Vagina (tissue), 2 donors: ENCODE measurements around the gene MTARC2. TPM values are rescaled to one million over a fixed set of nuclear protein-coding genes. Genes with fewer than 3 reads are reported as not detected.

Experiments used
- DNase-seq, 2 donors: peaks; one replicate each; pipeline ENCODE4 v3.0.0-alpha.2; 2017; ENCODE audit errors: extremely low spot score in 2 of 2
- H3K27ac ChIP-seq: fragments of 200-600 bp; sonication (generic); one replicate; pipeline ENCODE4 v1.5.1; 2019
- H3K27me3 ChIP-seq: fragments of 200-600 bp; sonication (generic); one replicate; pipeline ENCODE4 v1.5.1; 2019
- H3K36me3 ChIP-seq, 2 donors: fragments of 200-600 bp; sonication (generic); one replicate each; pipeline ENCODE4 v1.5.1; 2017 to 2019
- H3K4me1 ChIP-seq: fragments of 200-600 bp; sonication (generic); one replicate; pipeline ENCODE4 v1.5.1; 2019
- H3K4me3 ChIP-seq, 2 donors: fragments of 200-600 bp; sonication (generic); 1 replicate in 1 of 2; 2 replicates in 1 of 2; pipeline ENCODE4 v1.5.1; 2016 to 2019
- H3K9me3 ChIP-seq: fragments of 200-600 bp; sonication (generic); one replicate; pipeline ENCODE4 v1.5.1; 2019
- POLR2A ChIP-seq, 2 donors: fragments of 450-650 bp; IDR thresholded peaks; one replicate each; pipeline ENCODE4 v1.6.1; 2017; ENCODE audit warnings: antibody characterized with exemption in 2 of 2, mild to moderate bottlenecking in 2 of 2, moderate library complexity in 2 of 2
- POLR2AphosphoS5 ChIP-seq, 2 donors: sonication (generic); formaldehyde crosslinking; IDR thresholded peaks; one replicate each; pipeline ENCODE4 v1.9.0; 2017; ENCODE audit warnings: antibody characterized with exemption in 2 of 2, mild to moderate bottlenecking in 2 of 2, low read depth in 1 of 2; ENCODE audit not compliant: insufficient read depth in 1 of 2
- intact Hi-C: fragments of 100-400 bp; cut with DNase I; formaldehyde crosslinking; loops from one replicate; pipeline ENCODE4 v1.15.1; 2023
- total RNA-seq: library from RNA; depleted of rRNA; stranded (reverse); fragments of >200 nt; gene quantifications from one replicate; pipeline ENCODE4 v1.2.3, GENCODE V29; 2016
- TF ChIP-seq, protein P1 (sequence below), 3 experiments: fragments of 450-650 bp in 2 of 3; fragments of 200-600 bp in 1 of 3; sonication (generic) in 1 of 3; IDR thresholded peaks; one replicate each; pipeline ENCODE4 v1.5.1; 2017 to 2019; ENCODE audit warnings: antibody characterized with exemption in 3 of 3, mild to moderate bottlenecking in 2 of 3, moderate library complexity in 2 of 3

MTARC2 gene
- total RNA-seq, 1 donor from 2014 or later, result 14.7 TPM

DNA sequence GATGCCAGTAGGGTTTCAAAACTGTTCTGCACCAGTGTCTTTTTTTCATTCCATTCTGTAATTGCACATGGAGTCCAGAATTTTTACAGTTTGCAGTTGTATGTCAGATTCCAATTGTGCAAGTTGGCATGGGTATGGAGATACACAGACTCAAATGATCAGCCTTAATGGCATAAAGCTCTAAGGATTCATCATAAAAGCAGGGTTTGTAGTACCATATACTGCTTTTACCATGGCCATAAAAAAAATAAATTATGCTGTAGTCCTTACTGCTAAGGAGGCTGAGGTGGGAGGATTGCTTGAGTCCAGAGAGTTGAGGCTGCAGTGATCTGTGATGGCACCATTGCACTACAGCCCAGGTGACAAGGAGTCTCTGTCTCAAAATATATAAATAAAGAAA lies 48.9 kb downstream of the MTARC2 start:
- no peaks in the 10 kb centered on the region for H3K36me3 ChIP-seq
- H3K4me3 ChIP-seq, result no peak overlapping the region
- H3K9me3 ChIP-seq, result no peaks in the 10 kb centered on the region
- H3K4me1 ChIP-seq, result peaks cover 4% of the 10 kb centered on the region
- intact Hi-C loops, result no loop called here
- no peak for DNase-seq
- H3K27ac ChIP-seq, result no peak overlapping the region
- H3K27me3 ChIP-seq, result no peaks in the 10 kb centered on the region
- TF ChIP-seq, protein P1, sequence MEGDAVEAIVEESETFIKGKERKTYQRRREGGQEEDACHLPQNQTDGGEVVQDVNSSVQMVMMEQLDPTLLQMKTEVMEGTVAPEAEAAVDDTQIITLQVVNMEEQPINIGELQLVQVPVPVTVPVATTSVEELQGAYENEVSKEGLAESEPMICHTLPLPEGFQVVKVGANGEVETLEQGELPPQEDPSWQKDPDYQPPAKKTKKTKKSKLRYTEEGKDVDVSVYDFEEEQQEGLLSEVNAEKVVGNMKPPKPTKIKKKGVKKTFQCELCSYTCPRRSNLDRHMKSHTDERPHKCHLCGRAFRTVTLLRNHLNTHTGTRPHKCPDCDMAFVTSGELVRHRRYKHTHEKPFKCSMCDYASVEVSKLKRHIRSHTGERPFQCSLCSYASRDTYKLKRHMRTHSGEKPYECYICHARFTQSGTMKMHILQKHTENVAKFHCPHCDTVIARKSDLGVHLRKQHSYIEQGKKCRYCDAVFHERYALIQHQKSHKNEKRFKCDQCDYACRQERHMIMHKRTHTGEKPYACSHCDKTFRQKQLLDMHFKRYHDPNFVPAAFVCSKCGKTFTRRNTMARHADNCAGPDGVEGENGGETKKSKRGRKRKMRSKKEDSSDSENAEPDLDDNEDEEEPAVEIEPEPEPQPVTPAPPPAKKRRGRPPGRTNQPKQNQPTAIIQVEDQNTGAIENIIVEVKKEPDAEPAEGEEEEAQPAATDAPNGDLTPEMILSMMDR (IDR thresholded peaks at IDR 0.05), result no peak
- TF ChIP-seq POLR2AphosphoS5 (IDR thresholded peaks at IDR 0.05; ENCODE audit: insufficient read depth in 1 of 2, low read depth in 1 of 2) (no peak), POLR2A (IDR thresholded peaks at IDR 0.05) (no peak)

DNA sequence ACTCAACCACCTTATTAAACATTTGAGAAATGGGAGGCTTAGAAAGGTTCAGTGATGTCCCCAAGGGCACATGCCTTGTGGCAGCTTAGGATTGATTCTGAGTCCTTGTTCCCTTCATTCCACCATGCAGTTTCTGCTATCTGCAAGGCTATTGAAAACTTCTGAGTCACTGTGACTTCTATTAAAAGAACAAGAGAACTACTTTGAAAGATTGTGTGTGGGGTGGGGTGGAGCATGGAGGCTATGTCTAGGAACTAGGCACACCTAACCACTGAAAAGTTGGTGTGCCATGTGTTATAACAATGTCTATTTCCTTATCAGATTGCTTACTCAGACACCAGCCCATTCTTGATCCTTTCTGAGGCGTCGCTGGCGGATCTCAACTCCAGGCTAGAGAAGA lies 49.4 kb downstream of the MTARC2 start:
- no peak for DNase-seq
- no peaks in the 10 kb centered on the region for H3K9me3 ChIP-seq
- H3K4me1 ChIP-seq, result no peaks in the 10 kb centered on the region
- no peak overlapping the region for H3K27ac ChIP-seq
- intact Hi-C loops, result no loop called here
- no peak overlapping the region for H3K4me3 ChIP-seq
- no peak for TF ChIP-seq POLR2AphosphoS5 (IDR thresholded peaks at IDR 0.05; ENCODE audit: insufficient read depth in 1 of 2, low read depth in 1 of 2)
- TF ChIP-seq, protein P1 (IDR thresholded peaks at IDR 0.05), result no peak
- no peak for TF ChIP-seq POLR2A (IDR thresholded peaks at IDR 0.05)
- H3K36me3 ChIP-seq, result no peaks in the 10 kb centered on the region
- no peaks in the 10 kb centered on the region for H3K27me3 ChIP-seq

DNA sequence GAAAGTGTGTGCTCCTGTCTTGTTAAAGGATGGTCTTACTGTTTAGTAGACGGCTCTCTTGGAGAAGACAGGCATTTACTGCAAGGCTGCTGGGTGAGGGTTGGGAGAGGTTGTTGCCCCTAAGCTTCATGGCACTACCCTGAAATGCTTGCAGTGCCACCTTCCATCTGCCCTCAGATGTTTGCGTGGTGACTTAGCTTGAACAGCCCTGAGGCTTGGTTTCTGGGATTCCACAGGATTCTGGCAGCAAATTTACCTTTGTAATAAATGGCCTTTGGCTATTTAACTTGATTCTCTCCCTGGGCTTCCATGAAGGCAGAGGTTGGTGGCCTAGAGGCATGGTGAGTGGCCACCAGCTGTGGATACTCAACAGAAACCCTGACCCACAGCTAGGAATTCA lies 50.2 kb downstream of the MTARC2 start:
- no peaks in the 10 kb centered on the region for H3K36me3 ChIP-seq

DNA sequence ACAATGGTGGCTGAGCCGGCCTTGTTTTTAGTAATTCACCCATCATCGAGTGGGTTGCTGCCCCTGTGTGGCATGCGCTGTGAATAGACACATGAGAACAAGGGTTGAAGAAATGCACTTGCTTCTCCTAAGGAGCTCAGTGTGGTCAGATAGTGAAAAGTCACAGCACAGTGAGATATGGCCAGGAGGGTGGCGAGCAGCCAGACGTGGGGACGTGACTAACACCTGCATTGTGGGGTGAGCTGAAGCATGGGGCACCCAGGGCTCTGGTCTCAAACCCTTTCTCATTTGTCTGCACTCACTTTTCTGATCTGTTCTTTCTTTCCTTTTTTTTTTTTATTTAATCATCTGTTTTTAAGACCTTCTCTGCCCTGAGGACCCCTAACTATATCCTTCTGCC lies 52.1 kb downstream of the MTARC2 start:
- TF ChIP-seq, protein P1 (IDR thresholded peaks at IDR 0.05), result no peak
- no peak for TF ChIP-seq POLR2AphosphoS5 (IDR thresholded peaks at IDR 0.05; ENCODE audit: insufficient read depth in 1 of 2, low read depth in 1 of 2)
- no peak for TF ChIP-seq POLR2A (IDR thresholded peaks at IDR 0.05)
- intact Hi-C loops, result no loop called here
- H3K27me3 ChIP-seq, result no peaks in the 10 kb centered on the region
- no peak overlapping the region for H3K27ac ChIP-seq
- H3K4me3 ChIP-seq, result no peak overlapping the region
- H3K36me3 ChIP-seq, result no peaks in the 10 kb centered on the region
- no peak for DNase-seq
- no peaks in the 10 kb centered on the region for H3K9me3 ChIP-seq
- no peaks in the 10 kb centered on the region for H3K4me1 ChIP-seq

More for the DNA sequence above, 50.2 kb downstream of the MTARC2 start:
- no peaks in the 10 kb centered on the region for H3K27me3 ChIP-seq
- DNase-seq, result no peak
- no peak for TF ChIP-seq POLR2AphosphoS5 (IDR thresholded peaks at IDR 0.05; ENCODE audit: insufficient read depth in 1 of 2, low read depth in 1 of 2)
- H3K4me3 ChIP-seq, result no peak overlapping the region
- no peak overlapping the region for H3K27ac ChIP-seq
- H3K9me3 ChIP-seq, result no peaks in the 10 kb centered on the region
- no peaks in the 10 kb centered on the region for H3K4me1 ChIP-seq
- intact Hi-C loops, result no loop called here

DNA sequence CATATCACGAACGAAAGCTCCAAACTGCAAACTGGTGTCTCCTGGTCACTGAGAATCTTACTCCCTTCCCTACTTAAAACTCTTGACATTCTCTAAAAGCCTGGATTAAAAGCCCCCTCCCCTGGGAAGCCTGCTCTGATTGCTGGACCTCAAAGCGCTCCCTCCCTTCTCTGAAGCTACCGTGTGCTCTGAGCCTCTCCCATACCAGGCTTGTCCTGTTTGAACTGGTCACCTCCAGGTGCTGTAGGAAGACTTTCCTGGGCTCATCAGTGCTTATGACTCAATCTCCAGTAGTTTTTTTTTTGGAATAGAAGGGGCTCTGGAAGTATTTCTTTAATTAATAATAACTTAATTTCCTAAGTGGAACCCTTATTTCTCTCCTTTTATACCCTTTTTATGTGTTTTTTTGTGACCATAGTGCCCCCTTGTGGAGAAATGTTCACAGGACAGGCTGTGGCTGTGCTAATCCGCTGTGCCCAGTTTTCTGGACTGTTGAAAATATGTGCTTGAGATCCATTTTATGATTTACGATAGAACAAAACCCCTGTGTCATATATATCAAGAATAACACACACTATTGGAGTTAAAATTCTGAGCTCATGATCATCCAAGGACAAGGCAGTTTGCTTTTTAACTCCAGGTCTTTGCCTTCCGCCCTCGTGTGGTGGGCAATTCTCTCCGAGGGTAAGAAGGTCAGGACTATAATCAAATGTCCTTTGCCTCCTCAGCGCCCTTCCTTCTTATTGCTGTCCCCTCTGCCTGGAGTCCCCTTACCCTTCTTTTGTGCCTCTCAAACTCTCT lies 55.5 kb downstream of the MTARC2 start:
- intact Hi-C loops, result no loop called here
- H3K36me3 ChIP-seq, result no peaks in the 10 kb centered on the region
- no peak for DNase-seq
- H3K4me3 ChIP-seq, result no peak overlapping the region
- H3K27ac ChIP-seq, result no peak overlapping the region
- no peaks in the 10 kb centered on the region for H3K27me3 ChIP-seq
- no peak for TF ChIP-seq POLR2AphosphoS5 (IDR thresholded peaks at IDR 0.05; ENCODE audit: insufficient read depth in 1 of 2, low read depth in 1 of 2)
- no peak for TF ChIP-seq POLR2A (IDR thresholded peaks at IDR 0.05)
- TF ChIP-seq, protein P1 (IDR thresholded peaks at IDR 0.05), result peak; percentile 37 to 57 (median 44)
- no peaks in the 10 kb centered on the region for H3K4me1 ChIP-seq
- H3K9me3 ChIP-seq, result no peaks in the 10 kb centered on the region
